HepG2 (cell line): Measurements from ENCODE around the gene SYNGR4. TPM values are rescaled to one million over a fixed set of nuclear protein-coding genes. Genes with fewer than 3 reads are reported as not detected.

Experiments
- ATF4 ChIP-seq, 2 experiments: fragments of 450-650 bp in 1 of 2; sonication (generic) in 1 of 2; formaldehyde crosslinking; IDR thresholded peaks; 2 replicates each; pipeline versions ENCODE4 v1.5.0 to v1.8.0; 2020 to 2022; ENCODE audit warnings: mild to moderate bottlenecking in 1 of 2, missing genetic modification reagents in 1 of 2
- GMEB2 ChIP-seq: IDR thresholded peaks from 2 replicates; pipeline ENCODE4 v1.6.1; 2016; ENCODE audit warnings: missing biosample characterization, missing genetic modification reagents, low read depth
- KDM5A ChIP-seq: fragments of 200-600 bp; sonication (generic); IDR thresholded peaks from 2 replicates; pipeline ENCODE4 v1.7.0; 2018; ENCODE audit warnings: antibody characterized with exemption, mild to moderate bottlenecking, low read length, borderline replicate concordance
- KLF16 ChIP-seq, 2 experiments: sonication (generic) in 1 of 2; formaldehyde crosslinking in 1 of 2; IDR thresholded peaks; 2 replicates each; pipeline versions ENCODE4 v1.6.1 to v1.8.0; 2016 to 2023; ENCODE audit warnings: missing genetic modification reagents in 2 of 2, missing compliant biosample characterization in 1 of 2
- PBX3 ChIP-seq: sonication (generic); formaldehyde crosslinking; IDR thresholded peaks from 2 replicates; pipeline ENCODE4 v1.8.1; 2023; ENCODE audit warnings: missing genetic modification reagents, inconsistent platforms, borderline replicate concordance
- RFX5 ChIP-seq: IDR thresholded peaks from 2 replicates; pipeline ENCODE4 v1.6.1; 2011; ENCODE audit warnings: low read depth, low read length, improper control_type of control experiment
- SOX6 ChIP-seq, 2 experiments: fragments of 450-650 bp in 1 of 2; sonication (generic) in 1 of 2; formaldehyde crosslinking in 1 of 2; IDR thresholded peaks; 2 replicates each; pipeline versions ENCODE4 v1.4.0 to v1.6.1; 2017 to 2020; ENCODE audit warnings: antibody characterized with exemption in 1 of 2, mild to moderate bottlenecking in 1 of 2, missing genetic modification reagents in 1 of 2
- TAF1 ChIP-seq: sonication (generic); formaldehyde crosslinking; IDR thresholded peaks from 2 replicates; pipeline ENCODE4 v1.4.0; 2020; ENCODE audit warnings: missing genetic modification reagents
- ZFP91 ChIP-seq: sonication (generic); formaldehyde crosslinking; IDR thresholded peaks from 2 replicates; pipeline ENCODE4 v1.9.0; 2022; ENCODE audit warnings: missing genetic modification reagents, mild to moderate bottlenecking, borderline replicate concordance
- ZNF12 ChIP-seq: sonication (generic); formaldehyde crosslinking; IDR thresholded peaks from 2 replicates; pipeline ENCODE4 v1.5.0; 2020; ENCODE audit warnings: missing genetic modification reagents
- ZNF33B ChIP-seq: sonication (generic); formaldehyde crosslinking; IDR thresholded peaks from 2 replicates; pipeline ENCODE4 v1.5.1; 2020; ENCODE audit warnings: mild to moderate bottlenecking, missing genetic modification reagents
- ZNF563 ChIP-seq: sonication (generic); formaldehyde crosslinking; IDR thresholded peaks from 2 replicates; pipeline ENCODE4 v1.8.0; 2022; ENCODE audit warnings: mild to moderate bottlenecking, moderate library complexity, missing genetic modification reagents
- ZXDC ChIP-seq: sonication (generic); formaldehyde crosslinking; IDR thresholded peaks from 2 replicates; pipeline ENCODE4 v1.5.0; 2020; ENCODE audit warnings: mild to moderate bottlenecking, missing genetic modification reagents
- polyA plus RNA-seq, 8 experiments: library from polyadenylated mRNA; depleted of rRNA in 3 of 8; stranded (reverse) in 7 of 8; unstranded in 1 of 8; fragments of >200 nt; fragmentation: Illumina TruSeq in 4 of 8; extraction: Trizol in 4 of 8; gene quantifications; 2 replicates each; pipeline versions ENCODE4 v1.2.1 to v1.2.3, GENCODE V29; 2011 to 2016; ENCODE audit warnings: low read depth in 4 of 8, missing spikeins in 1 of 8, mixed read lengths in 1 of 8; ENCODE audit not compliant: insufficient read depth in 1 of 8
- total RNA-seq, 5 experiments: library from RNA; depleted of rRNA; stranded (reverse); fragments of >200 nt; fragmentation: Illumina TruSeq; extraction: Trizol; gene quantifications; 2 replicates each; pipeline ENCODE4 v1.2.3, GENCODE V29; 2016; ENCODE audit warnings: low read depth in 1 of 5

SYNGR4 gene
- total and polyA plus RNA-seq, 2 of the 13 experiments (the other 11 are each of a cell fraction or from before 2014, with no cell fraction given) = not detected

- TF ChIP-seq ZFP91 (peak; percentile 68; the same call in 1 of the 2 replicates), KLF16 (CRISPR knock-in tag; IDR thresholded peaks at IDR 0.05) (peak in 1 of 2 experiments; percentile 1; a peak in 1 of 4 replicates), TAF1 (CRISPR knock-in tag) (peak; percentile 48; the same call in 1 of the 2 replicates), ZNF12 (CRISPR knock-in tag) (no peak), SOX6 (IDR thresholded peaks at IDR 0.05) (no peak), SOX6 (CRISPR knock-in tag; IDR thresholded peaks at IDR 0.05) (0 out of 2 replicates have a peak, but pooled peaks have one; percentile 15), ZNF33B (0 out of 2 replicates have a peak, but pooled peaks have one; percentile 27), KDM5A (peak; percentile 60; the same call in 1 of the 2 replicates), RFX5 (no peak), PBX3 (no peak), GMEB2 (CRISPR knock-in tag) (no peak), ATF4 (CRISPR knock-in tag; IDR thresholded peaks at IDR 0.05) (peak in 1 of 2 experiments; percentile 12; a peak in 1 of 4 replicates), ZNF563 (CRISPR knock-in tag) (0 out of 2 replicates have a peak, but pooled peaks have one; percentile 25), ZXDC (0 out of 2 replicates have a peak, but pooled peaks have one; percentile 9)
Measured at GRCh38 chr19:48391100-48392005, 27.2 kb downstream of the SYNGR4 start, which contains the start of gene KDELR1 (continued).
